HTR-8/SVneo (cell line): ENCODE measurements around the gene BABAM2.
"Not testable (repeated sequence)": the region's sequence is repeated elsewhere in the genome, so short reads cannot be mapped to it uniquely, and the experiment has no call there.

Source experiments
- DNase-seq: peaks from one replicate; pipeline ENCODE4 v3.0.0; 2011; ENCODE audit warnings: low spot score, mixed read lengths; ENCODE audit not compliant: insufficient read length
- FAIRE-seq: peaks from 2 replicates; lab custom pipeline; 2011; peaks lifted over from hg19 to GRCh38; lab: Jason Lieb, UNC

BABAM2 gene

DNA sequence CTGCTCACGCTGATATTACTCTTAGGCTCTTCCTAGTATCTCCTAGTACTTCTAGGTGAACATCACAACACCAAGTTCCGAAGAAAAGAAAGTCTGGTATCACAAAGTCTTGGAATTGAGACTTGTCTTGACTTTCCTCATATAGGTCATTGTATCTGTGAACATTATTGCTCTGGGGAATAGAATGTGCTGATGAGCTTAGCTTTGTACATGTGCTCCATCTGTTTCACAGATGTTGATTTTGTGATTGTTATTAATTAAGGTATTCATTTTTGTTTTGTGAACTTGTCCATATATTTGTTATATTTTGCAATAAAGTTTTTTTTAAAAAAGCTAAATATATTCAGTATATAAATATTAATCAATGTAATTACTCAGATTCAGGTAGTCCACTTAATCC, 111.7 kb downstream of the BABAM2 start:
- FAIRE-seq, result no peak
- no peak for DNase-seq

- DNase-seq (peak; percentile 37), FAIRE-seq (no peak)
These were observed 113.6 kb downstream of the BABAM2 start for GRCh38 chr2:28004086-28004485.

DNA sequence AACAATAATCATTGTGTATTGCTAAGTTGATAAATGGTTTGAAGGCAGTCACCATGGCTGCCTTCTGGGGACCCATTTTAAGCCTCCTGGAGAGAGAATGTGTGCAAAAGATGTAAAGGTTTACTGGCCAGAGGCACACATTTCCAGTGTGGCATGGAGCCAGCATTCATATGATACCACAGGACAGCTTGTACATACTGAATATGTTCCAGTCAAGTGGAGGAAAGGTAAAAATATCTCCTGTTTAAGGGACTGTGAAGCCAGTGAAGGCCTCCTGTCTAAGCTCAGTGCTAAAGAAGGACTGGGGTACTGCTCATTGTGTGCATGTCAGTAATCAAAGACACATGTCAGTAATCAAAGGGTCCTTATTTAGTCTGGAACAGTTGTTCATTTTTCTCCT, 119.2 kb downstream of the BABAM2 start:
- FAIRE-seq (peak; percentile 46), DNase-seq (no peak)

GRCh38 chr2:28011322-28011737, 120.8 kb downstream of the BABAM2 start:
- FAIRE-seq, result no peak
- DNase-seq, result no peak

DNA sequence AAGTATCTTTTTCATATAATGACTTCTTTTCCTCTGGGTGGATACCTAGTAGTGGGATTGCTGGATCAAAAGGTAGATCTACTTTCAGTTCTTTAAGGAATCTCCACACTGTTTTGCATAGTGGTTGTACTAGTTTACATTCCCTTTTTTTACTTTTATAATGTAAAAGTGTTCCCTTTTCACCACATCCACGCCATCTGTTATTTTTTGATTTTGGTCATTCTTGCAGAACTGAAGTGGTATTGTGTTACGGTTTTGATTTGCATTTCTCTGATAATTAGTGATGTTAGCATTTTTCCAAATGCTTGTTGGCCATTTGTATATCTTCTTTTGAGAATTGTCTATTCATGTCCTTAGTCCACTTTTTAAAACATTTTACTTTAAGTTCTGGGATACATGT, 127.9 kb downstream of the BABAM2 start:
- DNase-seq, FAIRE-seq: not testable (repeated sequence)

- not testable (repeated sequence) for FAIRE-seq, DNase-seq
These were observed 129.0 kb downstream of the BABAM2 start for GRCh38 chr2:28019521-28019920.

GRCh38 chr2:28021898-28022297, 131.4 kb downstream of the BABAM2 start:
- DNase-seq, result no peak
- peak; percentile 54 for FAIRE-seq

GRCh38 chr2:28025123-28025522, 134.6 kb downstream of the BABAM2 start:
- no peak for DNase-seq
- no peak for FAIRE-seq

- not testable (repeated sequence) for DNase-seq, FAIRE-seq
These were observed 135.7 kb downstream of the BABAM2 start for GRCh38 chr2:28026230-28026629.

DNA sequence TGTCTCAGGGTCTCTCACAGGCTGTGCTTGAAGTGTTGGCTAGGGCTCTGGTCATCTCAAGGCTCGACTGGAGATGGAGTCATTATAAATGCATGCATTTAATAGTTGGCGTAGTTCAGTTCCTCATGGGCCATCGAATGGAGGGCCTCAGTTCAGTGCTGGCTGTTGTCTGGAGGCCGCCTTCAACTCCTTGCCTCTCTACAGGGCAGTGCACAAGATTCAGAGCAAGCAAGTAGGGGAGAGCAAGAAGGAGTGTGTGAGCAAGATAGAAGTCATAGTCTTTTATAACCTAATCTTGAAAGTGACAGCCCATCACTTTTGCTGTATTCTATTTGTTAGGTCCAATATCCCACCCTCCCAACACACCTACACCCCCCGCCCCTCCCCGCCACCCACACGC, 137.5 kb downstream of the BABAM2 start:
- no peak for DNase-seq

GRCh38 chr2:28030600-28030999, 140.1 kb downstream of the BABAM2 start:
- DNase-seq, result no peak
- FAIRE-seq, result no peak

More for the DNA sequence above, 137.5 kb downstream of the BABAM2 start:
- FAIRE-seq, result no peak

GRCh38 chr2:28032816-28033215, 142.3 kb downstream of the BABAM2 start:
- FAIRE-seq, result no peak

DNA sequence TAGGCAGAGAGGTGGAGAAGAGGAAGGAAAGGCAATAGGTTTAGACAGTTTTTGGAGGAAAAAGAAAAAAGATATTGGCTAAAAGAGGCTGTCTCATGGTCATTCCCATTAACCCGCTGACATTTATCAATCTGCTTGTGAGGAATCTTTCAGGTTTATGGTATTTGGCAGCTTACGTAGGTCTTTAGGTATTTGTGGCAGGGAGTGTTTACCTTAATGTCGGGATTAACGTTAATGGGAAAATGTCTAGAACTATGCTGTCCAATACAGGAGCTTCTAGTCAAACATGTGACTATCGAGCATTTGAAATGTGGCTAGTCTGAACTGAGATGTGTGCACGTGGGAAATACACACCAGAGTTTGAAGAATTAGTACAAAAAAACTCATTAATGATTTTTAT, 144.2 kb downstream of the BABAM2 start:
- FAIRE-seq (no peak), DNase-seq (no peak)

More at GRCh38 chr2:28032816-28033215, 142.3 kb downstream of the BABAM2 start:
- no peak for DNase-seq

DNA sequence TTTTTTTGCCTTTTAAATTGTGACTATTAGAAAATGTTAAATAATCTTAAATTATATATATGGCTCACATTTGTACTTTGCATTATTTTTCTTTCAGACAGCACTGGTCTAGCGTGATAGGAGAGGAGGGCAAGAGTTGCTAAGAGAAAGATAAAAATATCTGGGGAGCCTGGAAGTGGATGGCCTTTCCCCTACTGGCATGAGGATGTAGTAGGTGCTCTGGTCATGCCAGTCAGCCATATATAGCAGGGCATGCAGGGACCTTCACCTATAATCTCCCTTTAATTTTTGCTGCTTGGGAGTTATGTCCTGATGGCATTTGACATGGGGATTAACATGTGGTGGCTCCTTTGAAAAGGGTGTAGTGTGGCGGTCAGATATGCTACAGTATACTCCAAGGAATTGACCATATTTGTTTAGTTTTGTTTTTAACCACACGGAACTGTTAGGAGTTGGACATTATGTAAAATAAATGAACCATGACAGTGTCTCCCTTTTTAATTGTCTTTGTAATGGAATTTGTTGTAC, 144.7 kb downstream of the BABAM2 start:
- peak; percentile 31 for FAIRE-seq
- no peak for DNase-seq

- DNase-seq (no peak), FAIRE-seq (no peak)
These were observed 145.3 kb downstream of the BABAM2 start for GRCh38 chr2:28035816-28036215.

DNA sequence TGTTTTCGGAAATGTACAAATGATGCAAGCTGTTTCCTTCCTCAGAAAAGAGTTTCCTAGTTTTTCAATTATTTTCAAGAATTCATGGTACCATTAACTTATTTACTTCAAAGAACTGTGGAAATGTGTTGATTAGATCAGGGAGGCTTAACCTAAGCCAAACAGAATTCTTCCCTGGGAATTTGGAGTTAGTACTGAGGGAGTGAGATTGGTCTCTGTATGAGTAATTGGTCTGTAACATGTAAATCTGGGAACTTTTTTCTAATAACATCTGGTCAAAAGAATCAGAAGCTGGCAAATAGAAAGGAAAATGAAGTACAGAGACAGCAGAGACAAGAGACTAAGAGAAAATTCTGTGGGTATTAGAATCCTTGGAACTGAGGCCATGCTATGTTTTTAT, 145.8 kb downstream of the BABAM2 start:
- no peak for DNase-seq
- no peak for FAIRE-seq

DNA sequence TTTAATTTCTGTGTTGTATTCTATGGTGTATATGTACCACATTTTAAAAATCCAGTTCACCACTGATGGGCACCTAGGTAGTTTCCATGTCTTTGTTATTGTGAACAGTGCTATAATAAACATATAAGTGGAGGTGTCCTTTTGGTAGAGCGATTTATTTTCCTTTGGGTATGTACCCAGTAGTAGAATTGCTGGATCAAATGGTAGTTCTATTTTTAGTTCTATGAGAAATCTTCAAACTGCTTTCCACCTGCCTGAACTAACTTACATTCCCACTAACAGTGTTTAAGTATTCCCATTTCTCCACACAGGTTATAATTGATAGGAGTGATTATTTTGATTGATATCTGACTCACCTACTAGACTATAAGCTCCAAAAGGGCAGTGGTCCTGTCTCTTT, 148.2 kb downstream of the BABAM2 start:
- no peak for DNase-seq

DNA sequence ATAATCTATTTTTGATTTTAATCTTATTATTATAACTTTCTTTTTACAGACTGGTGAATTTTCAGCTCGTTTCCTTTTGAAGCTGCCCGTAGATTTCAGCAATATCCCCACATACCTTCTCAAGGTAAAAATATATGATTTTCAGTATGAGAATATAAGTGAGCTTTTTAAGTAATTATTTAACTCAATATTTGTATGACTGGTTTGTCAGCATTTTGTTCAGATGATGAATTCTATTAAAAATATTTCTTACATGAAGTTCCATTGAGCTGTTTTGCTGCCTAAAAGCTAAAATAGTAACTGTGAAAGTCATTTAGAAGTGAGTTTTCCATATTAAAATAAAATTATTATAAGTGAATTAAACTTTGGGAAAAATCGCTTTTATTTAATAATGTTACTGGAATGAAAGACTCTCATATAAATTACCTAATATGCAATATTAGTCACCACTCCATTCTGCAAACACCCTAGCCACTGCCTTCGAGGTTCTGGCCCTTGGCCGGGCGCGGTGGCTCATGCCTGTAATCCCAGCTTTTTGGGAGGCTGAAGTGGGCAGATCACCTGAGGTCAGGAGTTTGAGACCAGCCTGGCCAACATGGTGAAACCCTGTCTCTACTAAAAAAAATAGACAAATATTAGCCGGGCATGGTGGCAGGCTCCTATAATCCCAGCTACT, 155.3 kb downstream of the BABAM2 start:
- DNase-seq (no peak), FAIRE-seq (no peak)

More for the DNA sequence above, 148.2 kb downstream of the BABAM2 start:
- no peak for FAIRE-seq

- FAIRE-seq, result no peak
- no peak for DNase-seq
These were observed 156.4 kb downstream of the BABAM2 start for GRCh38 chr2:28046921-28047320.

- no peak for FAIRE-seq
These were observed 157.2 kb downstream of the BABAM2 start for GRCh38 chr2:28047681-28048080.

DNA sequence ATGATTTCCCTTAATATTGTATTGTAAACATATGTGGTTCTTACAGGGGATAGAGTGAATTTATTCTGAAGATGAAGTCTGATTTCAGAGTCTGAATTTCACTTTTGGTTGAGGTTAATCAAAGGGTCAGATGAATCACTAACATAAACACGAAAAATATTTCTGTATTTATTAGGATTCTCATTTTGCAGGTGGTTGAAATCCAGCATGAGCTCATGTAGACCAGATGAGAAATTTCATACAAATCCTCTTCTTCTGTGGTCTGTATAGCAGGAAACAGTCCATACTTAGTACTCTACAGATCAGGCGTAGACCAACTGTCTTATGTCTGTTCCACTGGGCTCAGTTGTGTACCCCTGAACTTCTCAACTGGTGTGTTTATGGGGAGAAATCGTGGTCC, 157.8 kb downstream of the BABAM2 start:
- DNase-seq, result no peak
- peak; percentile 72 for FAIRE-seq

More at GRCh38 chr2:28047681-28048080, 157.2 kb downstream of the BABAM2 start:
- peak; percentile 23 for DNase-seq

DNA sequence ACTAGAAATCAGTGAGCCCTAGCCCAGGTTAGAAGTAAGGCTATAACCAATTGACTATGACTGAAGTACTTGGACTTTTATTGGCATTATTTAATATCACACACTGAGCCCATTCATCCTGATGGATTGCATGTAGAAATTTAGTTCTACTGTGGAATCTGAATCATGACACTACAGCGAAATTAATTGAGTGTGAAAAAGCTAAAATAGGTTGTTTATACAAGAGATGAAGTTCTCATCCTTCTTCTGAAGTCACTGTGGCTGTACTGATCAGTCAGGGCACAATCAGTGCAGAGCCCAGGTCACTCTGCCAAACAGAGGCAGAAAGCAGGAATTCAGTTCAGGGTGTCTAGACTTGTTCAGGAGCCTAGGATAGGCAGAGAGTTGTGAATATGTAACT, 158.9 kb downstream of the BABAM2 start:
- DNase-seq (no peak), FAIRE-seq (no peak)
